Tibial nerve (tissue), 4 donors: Measurements from ENCODE around the gene FAM151B. TPM values are rescaled to one million over a fixed set of nuclear protein-coding genes. Genes with fewer than 3 reads are reported as not detected.

Experiments
- DNase-seq, 2 donors: peaks; one replicate each; pipeline ENCODE4 v3.0.0-alpha.2; 2019; ENCODE audit warnings: low spot score in 2 of 2
- H3K27ac ChIP-seq, 4 donors: fragments of 200-600 bp; sonication (generic) in 3 of 4; one replicate each; pipeline ENCODE4 v1.5.1; 2017 to 2019; ENCODE audit warnings: mild to moderate bottlenecking in 1 of 4
- H3K27me3 ChIP-seq, 2 donors: fragments of 200-600 bp; sonication (generic) in 1 of 2; one replicate each; pipeline versions ENCODE4 v1.5.1 to v1.6.0; 2017 to 2019
- H3K36me3 ChIP-seq, 3 donors: fragments of 200-600 bp; sonication (generic); one replicate each; pipeline ENCODE4 v1.5.1; 2018 to 2019
- H3K4me1 ChIP-seq, 4 donors: fragments of 200-600 bp; sonication (generic) in 3 of 4; one replicate each; pipeline ENCODE4 v1.5.1; 2017 to 2019
- H3K4me3 ChIP-seq, 4 donors: fragments of 200-600 bp; sonication (generic) in 3 of 4; one replicate each; pipeline ENCODE4 v1.5.1; 2017 to 2019; ENCODE audit warnings: mild to moderate bottlenecking in 1 of 4, moderate library complexity in 1 of 4
- H3K9me3 ChIP-seq, 4 donors: fragments of 200-600 bp; sonication (generic) in 3 of 4; one replicate each; pipeline ENCODE4 v1.5.1; 2017 to 2019
- CTCF ChIP-seq, 5 experiments: fragments of 200-600 bp in 3 of 5; fragments of 450-650 bp in 2 of 5; sonication (generic) in 3 of 5; IDR thresholded peaks; one replicate each; pipeline ENCODE4 v1.5.1; 2016 to 2019; ENCODE audit warnings: antibody characterized with exemption in 5 of 5, mild to moderate bottlenecking in 3 of 5, moderate library complexity in 2 of 5
- EP300 ChIP-seq, 2 donors: sonication (generic); formaldehyde crosslinking; IDR thresholded peaks; one replicate each; pipeline ENCODE4 v1.6.1; 2017; ENCODE audit warnings: antibody characterized with exemption in 2 of 2, mild to moderate bottlenecking in 1 of 2
- POLR2A ChIP-seq, 2 donors: fragments of 450-650 bp; IDR thresholded peaks; one replicate each; pipeline ENCODE4 v1.6.1; 2017; ENCODE audit warnings: antibody characterized with exemption in 2 of 2, mild to moderate bottlenecking in 2 of 2, moderate library complexity in 2 of 2
- WGBS, 2 donors: methylation state at CpG; one replicate each; pipeline ENCODE4 v1.1.5; 2018; 5-methylcytosine and 5-hydroxymethylcytosine counted together
- total RNA-seq, 4 donors: library from RNA; depleted of rRNA; stranded (reverse); fragments of >200 nt; gene quantifications; one replicate each; pipeline ENCODE4 v1.1.0, GENCODE V29; 2016

Gene FAM151B
- total RNA-seq, 4 donors from 2014 or later, result 0.90 to 6.1 (median 3.1) TPM

- Histone ChIP-seq H3K4me1 (no peaks in the 10 kb centered on the region), H3K36me3 (peaks cover 0 to 8% (median 0%) of the 10 kb centered on the region in 3 donors), H3K9me3 (no peaks in the 10 kb centered on the region), H3K27ac (no peak overlapping the region), H3K4me3 (no peak overlapping the region), H3K27me3 (no peaks in the 10 kb centered on the region)
- TF ChIP-seq EP300 (IDR thresholded peaks at IDR 0.05) (no peak), POLR2A (IDR thresholded peaks at IDR 0.05) (no peak), CTCF (IDR thresholded peaks at IDR 0.05) (no peak)
- no peak for DNase-seq
- 85 to 89% methylated on average over 4 of the region's 4 CpGs for WGBS, 2 donors
These were observed 28.9 kb downstream of the FAM151B start for GRCh38 chr5:80516826-80517225.

- Histone ChIP-seq H3K27me3 (no peaks in the 10 kb centered on the region), H3K36me3 (no peaks in the 10 kb centered on the region), H3K4me1 (no peaks in the 10 kb centered on the region), H3K9me3 (peaks cover 0 to 10% (median 0%) of the 10 kb centered on the region in 4 donors), H3K4me3 (no peak overlapping the region), H3K27ac (no peak overlapping the region)
- TF ChIP-seq CTCF (IDR thresholded peaks at IDR 0.05) (no peak), POLR2A (IDR thresholded peaks at IDR 0.05) (no peak), EP300 (IDR thresholded peaks at IDR 0.05) (no peak)
- 86 to 91% methylated on average over 1 of the region's 1 CpG for WGBS, 2 donors
- no peak for DNase-seq
These were observed 52.8 kb downstream of the FAM151B start for GRCh38 chr5:80540691-80541090.

GRCh38 chr5:80541392-80541791 lies 53.5 kb downstream of the FAM151B start:
- TF ChIP-seq EP300 (IDR thresholded peaks at IDR 0.05), result no peak
- TF ChIP-seq CTCF (IDR thresholded peaks at IDR 0.05), result no peak
- no peak for TF ChIP-seq POLR2A (IDR thresholded peaks at IDR 0.05)
- no peak overlapping the region for H3K4me3 ChIP-seq
- no peak overlapping the region for H3K27ac ChIP-seq
- 61 to 67% methylated on average over 3 of the region's 3 CpGs for WGBS, 2 donors
- no peaks in the 10 kb centered on the region for H3K36me3 ChIP-seq
- peaks cover 0 to 4% (median 0%) of the 10 kb centered on the region in 4 donors for H3K9me3 ChIP-seq
- H3K27me3 ChIP-seq, result no peaks in the 10 kb centered on the region
- no peak for DNase-seq
- no peaks in the 10 kb centered on the region for H3K4me1 ChIP-seq

- WGBS, 2 donors, result 53 to 69% methylated on average over 4 of the region's 4 CpGs
- no peak for DNase-seq
- no peak overlapping the region for H3K4me3 ChIP-seq
- H3K9me3 ChIP-seq, result no peaks in the 10 kb centered on the region
- peaks cover 0 to 4% of the 10 kb centered on the region in 2 donors for H3K27me3 ChIP-seq
- no peaks in the 10 kb centered on the region for H3K36me3 ChIP-seq
- H3K4me1 ChIP-seq, result no peaks in the 10 kb centered on the region
- TF ChIP-seq EP300 (IDR thresholded peaks at IDR 0.05) (no peak), POLR2A (IDR thresholded peaks at IDR 0.05) (no peak), CTCF (IDR thresholded peaks at IDR 0.05) (no peak)
- H3K27ac ChIP-seq, result no peak overlapping the region
These were observed 66.7 kb downstream of the FAM151B start for GRCh38 chr5:80554646-80555045.

GRCh38 chr5:80555099-80555498 lies 67.2 kb downstream of the FAM151B start:
- no peak for DNase-seq
- no peaks in the 10 kb centered on the region for H3K4me1 ChIP-seq
- H3K9me3 ChIP-seq, result no peaks in the 10 kb centered on the region
- H3K36me3 ChIP-seq, result no peaks in the 10 kb centered on the region
- H3K4me3 ChIP-seq, result no peak overlapping the region
- H3K27ac ChIP-seq, result no peak overlapping the region
- TF ChIP-seq POLR2A (IDR thresholded peaks at IDR 0.05) (no peak), EP300 (IDR thresholded peaks at IDR 0.05) (no peak), CTCF (IDR thresholded peaks at IDR 0.05) (no peak)
- WGBS, 2 donors, result 87 to 91% methylated on average over 4 of the region's 4 CpGs
- peaks cover 0 to 6% of the 10 kb centered on the region in 2 donors for H3K27me3 ChIP-seq
